Stimulated activated CD4-positive, alpha-beta T cell treated with anti-CD3 and anti-CD28 coated beads, Interleukin-12 subunit alpha, Interleukin-12 subunit beta, amount 100 ng/mL, for 4 hours (primary cell): ENCODE results near the gene ANKRD36B.
"Not testable (repeated sequence)": the region's sequence is repeated elsewhere in the genome, so short reads cannot be mapped to it uniquely, and the experiment has no call there.

Source experiments
- DNase-seq: peaks from one replicate; pipeline ENCODE4 v3.0.0-alpha.2; 2020

The ANKRD36B gene

DNA sequence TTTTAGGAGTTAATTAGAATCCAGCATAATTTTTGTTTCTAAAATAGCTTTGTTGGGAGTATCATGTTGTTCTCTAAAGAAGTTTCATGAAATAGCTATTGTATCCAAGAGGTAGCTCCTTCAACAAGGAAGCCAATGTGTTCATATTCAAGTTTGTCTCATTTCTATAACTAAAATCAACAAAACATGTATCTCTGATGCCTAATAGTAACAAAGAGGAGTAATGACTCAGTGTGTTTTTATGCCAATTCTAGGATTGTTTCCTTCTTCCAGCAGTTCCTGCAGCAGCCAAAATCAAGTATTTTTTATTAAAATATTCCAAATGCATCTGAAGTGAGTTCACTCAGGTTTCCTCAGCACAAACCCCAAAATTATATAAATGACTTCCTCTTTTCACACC is 41.1 kb downstream of the ANKRD36B start:
- not testable (repeated sequence) for DNase-seq

DNA sequence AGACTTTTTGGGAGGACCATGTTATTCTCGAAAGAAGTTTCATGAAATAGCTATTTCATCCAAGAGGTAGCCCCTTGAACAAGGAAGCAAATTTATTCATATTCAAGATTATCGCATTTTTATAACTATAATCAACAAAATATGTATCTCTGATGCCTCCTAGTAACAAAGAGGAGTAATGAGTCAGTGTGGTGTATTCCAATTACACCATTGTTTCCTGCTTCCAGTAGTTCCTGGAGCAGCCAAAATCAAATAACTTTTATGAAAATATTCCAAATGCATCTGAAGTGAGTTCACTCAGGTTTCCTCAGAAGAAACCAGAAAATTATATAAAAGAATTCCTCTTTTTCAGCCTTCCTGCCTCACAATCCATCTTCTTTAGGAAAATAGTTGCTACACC is 43.0 kb downstream of the ANKRD36B start:
- DNase-seq = no peak

DNA sequence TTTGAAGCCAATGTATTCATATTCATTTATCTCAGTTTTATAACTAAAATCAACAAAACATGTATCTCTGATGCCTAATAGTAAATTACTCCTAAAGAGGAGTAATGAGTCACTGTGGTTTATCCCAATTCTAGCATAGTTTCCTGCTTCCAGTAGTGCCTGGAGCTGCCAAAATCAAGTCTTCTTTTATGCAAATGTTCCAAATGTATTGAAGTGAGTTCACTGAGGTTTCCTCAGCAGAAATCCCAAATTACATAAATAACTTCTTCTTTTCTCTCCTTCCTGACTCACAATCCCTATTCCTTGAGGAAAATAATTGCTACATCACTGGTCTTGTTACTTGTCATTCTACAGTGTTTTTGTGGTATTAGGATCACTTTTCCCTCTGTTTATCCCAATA is 44.8 kb downstream of the ANKRD36B start:
- not testable (repeated sequence) for DNase-seq

DNA sequence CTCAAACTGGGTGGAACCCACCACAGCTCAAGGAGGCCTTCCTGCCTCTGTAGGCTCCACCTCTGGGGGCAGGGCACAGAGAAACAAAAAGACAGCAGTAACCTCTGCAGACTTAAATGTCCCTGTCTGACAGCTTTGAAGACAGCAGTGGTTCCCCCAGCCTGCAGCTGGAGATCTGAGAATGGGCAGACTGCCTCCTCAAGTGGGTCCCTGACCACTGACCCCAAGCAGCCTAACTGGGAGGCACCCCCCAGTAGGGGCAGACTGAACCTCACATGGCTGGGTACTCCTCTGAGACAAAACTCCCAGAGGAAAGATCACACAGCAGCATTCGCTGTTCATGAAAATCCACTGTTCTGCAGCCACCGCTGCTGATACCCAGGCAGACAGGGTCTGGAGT is 63.8 kb downstream of the ANKRD36B start:
- not testable (repeated sequence) for DNase-seq

DNA sequence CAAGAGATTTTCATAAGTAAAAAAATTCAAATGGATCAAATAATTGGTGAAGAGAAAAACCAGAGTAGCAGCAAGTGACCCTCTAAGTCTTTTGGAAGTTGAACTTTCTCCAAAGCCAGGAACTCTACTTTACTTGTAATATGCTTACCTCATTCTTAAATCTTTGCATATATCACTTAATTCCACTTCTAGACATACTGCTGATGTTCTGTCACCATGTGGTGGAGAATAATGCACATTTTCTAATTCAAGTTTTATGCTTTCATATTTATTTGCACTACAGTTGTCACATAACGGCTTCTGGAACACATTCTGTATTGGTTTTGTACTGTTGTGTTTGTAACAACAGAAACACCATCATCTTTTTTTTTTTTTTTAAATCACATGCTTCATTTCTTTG is 65.9 kb downstream of the ANKRD36B start:
- not testable (repeated sequence) for DNase-seq

DNA sequence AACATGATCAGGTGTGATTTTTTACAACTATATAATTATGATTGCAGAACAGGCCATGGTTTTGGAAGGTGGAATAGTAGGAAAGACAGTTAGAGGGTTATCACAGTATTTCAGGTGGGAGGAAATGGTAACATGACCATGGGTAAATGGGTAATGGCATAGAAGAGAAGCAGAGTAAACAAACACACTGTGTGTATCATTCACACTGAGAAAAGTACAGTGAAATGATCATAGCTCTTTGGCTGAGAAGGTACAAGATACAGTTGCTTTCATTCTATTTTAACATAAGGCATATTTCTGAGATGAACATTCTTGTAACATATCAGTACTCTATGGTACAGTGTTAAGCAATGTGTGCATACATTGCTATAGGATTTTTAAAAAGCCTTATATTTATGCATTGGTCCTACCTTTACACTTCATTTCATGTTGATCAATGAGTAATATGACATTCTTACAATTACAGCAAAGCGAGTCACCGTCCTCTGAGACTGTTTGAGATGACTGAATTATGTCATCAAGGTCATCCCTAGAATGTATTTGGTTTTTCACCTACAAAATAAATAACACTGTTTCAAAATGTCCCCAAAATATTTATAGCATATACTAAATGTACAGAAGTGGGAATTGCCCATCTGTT is 66.6 kb downstream of the ANKRD36B start:
- not testable (repeated sequence) for DNase-seq

DNA sequence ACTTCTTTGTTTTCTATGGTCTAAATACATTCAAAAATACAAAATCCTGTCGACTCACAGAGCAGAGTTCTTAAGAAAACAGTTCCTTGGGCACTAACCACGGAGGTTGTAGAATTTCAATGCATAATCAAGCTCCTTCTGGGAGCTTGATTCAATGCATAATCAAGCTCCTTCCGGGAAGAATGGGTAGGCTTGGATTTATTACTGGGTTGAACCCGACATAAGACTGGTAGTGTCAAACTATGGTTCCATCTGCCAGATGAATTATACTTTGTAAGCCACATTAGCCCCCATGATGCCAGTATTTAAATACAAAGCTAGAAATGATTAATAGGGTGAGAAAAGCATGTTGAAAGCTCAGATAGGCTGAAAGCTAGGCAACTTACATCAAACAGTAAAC is 94.0 kb downstream of the ANKRD36B start:
- DNase-seq = not testable (repeated sequence)

DNA sequence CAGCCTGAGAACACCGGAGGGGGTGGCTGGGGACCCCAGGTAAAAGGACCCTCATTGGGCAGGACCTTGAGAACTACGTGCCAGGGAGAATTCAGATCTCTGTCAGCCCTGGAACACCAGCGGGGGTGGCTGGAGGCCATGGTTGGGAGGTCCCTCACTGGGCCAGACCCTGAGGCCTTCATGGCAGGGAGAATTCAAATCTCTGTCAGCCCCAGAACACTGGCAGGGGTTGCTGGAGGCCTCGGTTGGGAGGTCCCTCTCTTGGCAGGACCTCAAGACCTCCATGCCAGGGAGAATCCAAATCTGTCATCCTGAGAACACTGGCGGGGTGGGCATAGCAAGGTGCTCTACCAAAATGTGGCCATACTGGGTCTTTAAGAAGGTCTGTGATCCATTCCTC is 99.5 kb downstream of the ANKRD36B start:
- not testable (repeated sequence) for DNase-seq
